GM12878 (cell line): ENCODE measurements around the gene POU2F1. TPM values are rescaled to one million over a fixed set of nuclear protein-coding genes. Genes with fewer than 3 reads are reported as not detected.

Source experiments
- ATAC-seq: fragments of 200-7000 bp; cut with Tn5 transposase; 3 replicates; pipeline ENCODE4 v1.9.1; 2020; ENCODE audit warnings: mild to moderate bottlenecking, moderate library complexity
- BruUV-seq: library from RNA; stranded (reverse); fragments of 400-500 nt; replicated peaks from 2 replicates; lab custom pipeline; 2021; lab: Mats Ljungman, UMichigan
- CTCF ChIA-PET: fragments of 300-600 bp; sonication (Branson Sonifier 250); formaldehyde crosslinking; extraction: SDS; loops from one replicate; lab custom pipeline; 2021; ENCODE audit warnings: inconsistent platforms; lab: Yijun Ruan, JAX
- POLR2A ChIA-PET: fragments of 350-600 bp; formaldehyde crosslinking; extraction: SDS; loops from one replicate; lab custom pipeline; 2021; ENCODE audit warnings: inconsistent platforms; lab: Charles Lee
- RAD21 ChIA-PET: fragments of 300-600 bp; sonication (Branson Sonifier 250); formaldehyde crosslinking; loops from one replicate; lab custom pipeline; 2023; ENCODE audit warnings: antibody characterized with exemption; ENCODE audit not compliant: unreplicated experiment; lab: Charles Lee
- SMC1A ChIA-PET: fragments of 300-600 bp; sonication (Branson Sonifier 250); formaldehyde crosslinking; loops from one replicate; lab custom pipeline; 2023; ENCODE audit not compliant: unreplicated experiment, uncharacterized antibody; lab: Charles Lee
- DNase-seq: peaks from one replicate; pipeline ENCODE4 v3.0.0-alpha.2; 2011; ENCODE audit warnings: low read depth, low spot score
- FAIRE-seq: peaks from 3 replicates; lab custom pipeline; 2011; peaks lifted over from hg19 to GRCh38; lab: Jason Lieb, UNC
- H2AFZ ChIP-seq: 2 replicates; pipeline ENCODE4 v1.6.0; 2011; ENCODE audit warnings: low read depth, low read length, control low read depth; ENCODE audit not compliant: control insufficient read depth
- H3K27ac ChIP-seq: 2 replicates; pipeline ENCODE4 v1.5.1; 2011; ENCODE audit warnings: control low read depth; ENCODE audit not compliant: control insufficient read depth, insufficient read depth
- H3K27me3 ChIP-seq, 2 experiments: replicated peaks in 1 of 2; 2 replicates each; pipeline versions ENCODE4 v1.6.0 to v1.6.1; 2011; ENCODE audit warnings: low read length in 1 of 2; ENCODE audit not compliant: control insufficient read depth in 2 of 2, insufficient read depth in 2 of 2
- H3K36me3 ChIP-seq, 2 experiments: 2 replicates each; pipeline ENCODE4 v1.5.1; 2011; ENCODE audit warnings: low read length in 1 of 2; ENCODE audit not compliant: control insufficient read depth in 2 of 2, insufficient read depth in 2 of 2
- H3K4me1 ChIP-seq: 2 replicates; pipeline ENCODE4 v1.6.1; 2011; ENCODE audit warnings: mild to moderate bottlenecking, low read length, moderate library complexity, mixed read lengths; ENCODE audit not compliant: control insufficient read depth, insufficient read depth
- H3K4me2 ChIP-seq: 2 replicates; pipeline ENCODE4 v1.6.0; 2011; ENCODE audit warnings: control low read depth; ENCODE audit not compliant: control insufficient read depth, insufficient read depth
- H3K4me3 ChIP-seq: fragments of 200-600 bp; sonication (generic); 2 replicates; pipeline ENCODE4 v1.5.1; 2016
- H3K79me2 ChIP-seq: 2 replicates; pipeline ENCODE4 v1.6.0; 2011; ENCODE audit warnings: low read length; ENCODE audit not compliant: control insufficient read depth, insufficient read depth
- H3K9ac ChIP-seq: 2 replicates; pipeline ENCODE4 v1.8.0; 2011; ENCODE audit warnings: low read length, control low read depth, mixed read lengths; ENCODE audit not compliant: control insufficient read depth, insufficient read depth
- H3K9me3 ChIP-seq: replicated peaks from 3 replicates; pipeline ENCODE4 v1.5.1; 2011; ENCODE audit warnings: mild to moderate bottlenecking, low read length; ENCODE audit not compliant: control insufficient read depth, insufficient read depth
- H4K20me1 ChIP-seq: 2 replicates; pipeline ENCODE4 v1.6.0; 2011; ENCODE audit not compliant: control insufficient read depth, insufficient read depth
- CREM ChIP-seq: IDR thresholded peaks from 2 replicates; pipeline ENCODE4 v1.6.1; 2014; ENCODE audit warnings: antibody characterized with exemption, low read depth
- USF1 ChIP-seq: IDR thresholded peaks from 2 replicates; pipeline ENCODE4 v1.6.1; 2011; ENCODE audit warnings: borderline replicate concordance, low read depth, mild to moderate bottlenecking, moderate library complexity, mixed read lengths, low read length; ENCODE audit not compliant: insufficient read depth; ENCODE audit errors: extremely low read length
- WGBS: methylation state at CpG from one replicate; pipeline ENCODE4 v1.1.6; 2016; ENCODE audit warnings: low lambda C conversion rate; ENCODE audit not compliant: insufficient replicate concordance, insufficient coverage; ENCODE audit errors: missing lambda C conversion rate; 5-methylcytosine and 5-hydroxymethylcytosine counted together
- in situ Hi-C: fragments of 300-500 bp; cut with MboI; formaldehyde crosslinking; loops from 9 replicates; pipeline ENCODE4 v1.14.3; 2018; ENCODE audit warnings: mixed read lengths
- intact Hi-C: fragments of 100-400 bp; cut with micrococcal nuclease; formaldehyde crosslinking; loops from one replicate; pipeline ENCODE4 v1.14.2; 2022; ENCODE audit not compliant: unreplicated experiment
- polyA plus RNA-seq, 11 experiments: library from polyadenylated mRNA; depleted of rRNA in 4 of 11; unstranded in 6 of 11; stranded (reverse) in 5 of 11; fragments of >200 nt; fragmentation: Nextera tagmentation in 4 of 11; fragmentation: Illumina TruSeq in 1 of 11; extraction: Ambion mirVana in 4 of 11; extraction: Trizol in 1 of 11; gene quantifications; 1 replicate in 1 of 11; 2 replicates in 10 of 11; pipeline versions ENCODE4 v1.2.1 to v1.2.3, GENCODE V29; 2011 to 2016; ENCODE audit warnings: inconsistent platforms in 2 of 11, missing spikeins in 2 of 11, low read depth in 1 of 11
- total RNA-seq, 4 experiments: library from RNA; depleted of rRNA in 3 of 4; stranded (reverse); fragments of >200 nt in 3 of 4; fragmentation: Illumina TruSeq in 1 of 4; extraction: Trizol in 1 of 4; gene quantifications; 2 replicates each; pipeline versions ENCODE4 v1.2.1 to v1.2.3, GENCODE V29; 2013 to 2021
- TF ChIP-seq, protein P1 (sequence below): fragments of 450-650 bp; formaldehyde crosslinking; IDR thresholded peaks from 2 replicates; pipeline ENCODE4 v1.4.0; 2020; ENCODE audit warnings: mild to moderate bottlenecking, moderate library complexity

Gene POU2F1
- total and polyA plus RNA-seq, 10 of the 15 experiments (the other 5 are each of a cell fraction or from before 2014, with no cell fraction given), result 2.5 to 21.7 (median 12.5) TPM

- no TSS peak for BruUV-seq
- FAIRE-seq (no peak), ATAC-seq (peak; percentile 67)
Measured at GRCh38 chr1:167288390-167289074, 67.8 kb downstream of the POU2F1 start.

More at GRCh38 chr1:167288390-167289074, 67.8 kb downstream of the POU2F1 start:
- Histone ChIP-seq H3K36me3 (no peaks in the 10 kb centered on the region), H2AFZ (no peak overlapping the region), H3K4me1 (no peaks in the 10 kb centered on the region), H3K27me3 (no peaks in the 10 kb centered on the region), H3K9me3 (no peaks in the 10 kb centered on the region; the same call in 2 of the 3 replicates), H3K9ac (no peak overlapping the region), H3K4me3 (no peak overlapping the region), H3K27ac (no peak overlapping the region), H3K4me2 (no peak overlapping the region), H4K20me1 (no peaks in the 10 kb centered on the region), H3K79me2 (peaks cover 11% of the 10 kb centered on the region)
- intact Hi-C loops, result no loop called here
- CTCF ChIA-PET, result interaction anchor here (1.4 to 3.2 kb wide), 4 partner anchors 8 to 54 kb away, joined by 3 to 14 read pairs (median 10); no protein-coding TSS in a partner anchor
- RAD21 ChIA-PET, result interaction anchor here (0.5 to 1.9 kb wide), 7 partner anchors 10 to 68 kb away, joined by 3 to 8 read pairs (median 3); partner anchors contain the start of gene POU2F1
- POLR2A ChIA-PET, result interaction anchor here (0.6 to 1.8 kb wide), 2 partner anchors 10 to 372 kb away, joined by 3 to 10 read pairs; no protein-coding TSS in a partner anchor
- in situ Hi-C loops, result no loop called here
- DNase-seq, result no peak
- WGBS, result 98% methylated on average over 3 of the region's 3 CpGs
- SMC1A ChIA-PET, result interaction anchor here (0.5 to 2.7 kb wide), 9 partner anchors 9 to 380 kb away, joined by 3 to 8 read pairs (median 3); no protein-coding TSS in a partner anchor
- TF ChIP-seq USF1 (no peak), CREM (no peak)
- TF ChIP-seq, protein P1, sequence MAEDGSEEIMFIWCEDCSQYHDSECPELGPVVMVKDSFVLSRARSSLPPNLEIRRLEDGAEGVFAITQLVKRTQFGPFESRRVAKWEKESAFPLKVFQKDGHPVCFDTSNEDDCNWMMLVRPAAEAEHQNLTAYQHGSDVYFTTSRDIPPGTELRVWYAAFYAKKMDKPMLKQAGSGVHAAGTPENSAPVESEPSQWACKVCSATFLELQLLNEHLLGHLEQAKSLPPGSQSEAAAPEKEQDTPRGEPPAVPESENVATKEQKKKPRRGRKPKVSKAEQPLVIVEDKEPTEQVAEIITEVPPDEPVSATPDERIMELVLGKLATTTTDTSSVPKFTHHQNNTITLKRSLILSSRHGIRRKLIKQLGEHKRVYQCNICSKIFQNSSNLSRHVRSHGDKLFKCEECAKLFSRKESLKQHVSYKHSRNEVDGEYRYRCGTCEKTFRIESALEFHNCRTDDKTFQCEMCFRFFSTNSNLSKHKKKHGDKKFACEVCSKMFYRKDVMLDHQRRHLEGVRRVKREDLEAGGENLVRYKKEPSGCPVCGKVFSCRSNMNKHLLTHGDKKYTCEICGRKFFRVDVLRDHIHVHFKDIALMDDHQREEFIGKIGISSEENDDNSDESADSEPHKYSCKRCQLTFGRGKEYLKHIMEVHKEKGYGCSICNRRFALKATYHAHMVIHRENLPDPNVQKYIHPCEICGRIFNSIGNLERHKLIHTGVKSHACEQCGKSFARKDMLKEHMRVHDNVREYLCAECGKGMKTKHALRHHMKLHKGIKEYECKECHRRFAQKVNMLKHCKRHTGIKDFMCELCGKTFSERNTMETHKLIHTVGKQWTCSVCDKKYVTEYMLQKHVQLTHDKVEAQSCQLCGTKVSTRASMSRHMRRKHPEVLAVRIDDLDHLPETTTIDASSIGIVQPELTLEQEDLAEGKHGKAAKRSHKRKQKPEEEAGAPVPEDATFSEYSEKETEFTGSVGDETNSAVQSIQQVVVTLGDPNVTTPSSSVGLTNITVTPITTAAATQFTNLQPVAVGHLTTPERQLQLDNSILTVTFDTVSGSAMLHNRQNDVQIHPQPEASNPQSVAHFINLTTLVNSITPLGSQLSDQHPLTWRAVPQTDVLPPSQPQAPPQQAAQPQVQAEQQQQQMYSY, result no peak
